HUDEP-2 (cell line): Measurements from ENCODE around the gene VEGFA.

ENCODE experiments used
- DNase-seq, 76 experiments: peaks; one replicate each; lab custom pipeline; 2025; ENCODE audit not compliant: unreplicated experiment in 76 of 76; lab: John Stamatoyannopoulos, UW

The VEGFA gene

DNA sequence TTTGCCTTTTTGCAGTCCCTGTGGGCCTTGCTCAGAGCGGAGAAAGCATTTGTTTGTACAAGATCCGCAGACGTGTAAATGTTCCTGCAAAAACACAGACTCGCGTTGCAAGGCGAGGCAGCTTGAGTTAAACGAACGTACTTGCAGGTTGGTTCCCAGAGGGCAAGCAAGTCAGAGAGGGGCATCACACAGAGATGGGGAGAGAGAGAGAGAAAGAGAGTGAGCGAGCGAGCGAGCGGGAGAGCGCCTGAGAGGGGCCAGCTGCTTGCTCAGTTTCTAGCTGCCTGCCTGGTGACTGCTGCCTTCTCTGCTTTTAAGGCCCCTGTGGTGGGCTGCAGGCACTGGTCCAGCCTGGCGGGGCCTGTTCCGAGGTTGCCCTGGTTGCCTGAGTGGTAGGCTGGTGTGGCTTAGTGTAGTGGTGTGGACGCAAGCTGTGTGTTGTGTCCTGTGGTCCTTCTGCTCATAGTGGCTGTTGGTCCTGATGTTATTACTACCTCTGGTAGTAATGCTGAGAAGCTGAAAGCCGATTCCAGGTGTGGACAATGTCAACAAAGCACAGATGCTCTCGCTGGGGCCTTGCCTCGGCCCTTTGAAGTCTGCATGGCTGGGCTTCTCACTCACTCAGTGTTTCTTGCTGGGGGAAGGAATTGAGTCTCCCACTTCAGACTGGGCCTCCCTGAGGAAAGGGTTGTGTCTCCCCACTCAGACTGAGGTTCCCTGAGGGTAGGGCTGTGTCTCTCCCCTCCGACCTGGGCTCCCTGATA is 12.1 kb downstream of the VEGFA start:
- DNase-seq: no peak

DNA sequence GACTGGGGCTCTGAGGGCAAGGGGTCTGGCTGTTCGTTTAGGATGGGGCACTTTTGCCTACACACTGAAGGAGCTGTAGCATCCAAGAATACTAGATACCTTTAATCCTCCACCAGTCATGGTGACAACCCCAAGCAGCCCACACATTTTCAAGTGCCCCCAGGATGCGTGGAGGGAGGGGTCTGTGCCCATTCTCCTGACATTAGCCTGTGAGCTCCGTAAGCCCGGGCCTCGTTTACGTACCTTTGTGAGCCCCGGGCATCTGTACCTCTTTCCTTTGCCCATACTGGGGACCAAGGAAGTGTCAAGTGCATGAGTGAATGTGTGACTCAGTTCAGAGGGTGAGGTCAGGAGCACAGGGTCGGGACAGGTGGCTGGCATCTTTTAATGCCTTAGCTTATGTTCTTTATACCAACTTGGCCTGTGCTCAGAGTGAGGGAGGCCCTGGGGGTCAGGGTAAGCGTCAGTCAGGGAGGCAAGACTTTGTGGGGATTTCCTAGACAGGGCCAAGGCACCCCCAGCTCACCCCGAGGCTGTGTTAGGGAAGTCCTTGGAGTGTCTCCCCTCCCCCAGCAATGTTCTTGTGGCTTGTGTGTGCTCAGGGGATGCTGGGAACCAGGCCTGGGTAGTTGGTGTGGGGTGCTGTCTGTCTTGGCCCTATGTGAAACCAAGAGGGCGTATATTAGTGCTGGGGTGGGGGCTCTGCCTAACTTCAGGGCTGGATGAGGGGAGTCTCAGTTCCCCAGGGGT is 12.9 kb downstream of the VEGFA start:
- DNase-seq: no peak

DNA sequence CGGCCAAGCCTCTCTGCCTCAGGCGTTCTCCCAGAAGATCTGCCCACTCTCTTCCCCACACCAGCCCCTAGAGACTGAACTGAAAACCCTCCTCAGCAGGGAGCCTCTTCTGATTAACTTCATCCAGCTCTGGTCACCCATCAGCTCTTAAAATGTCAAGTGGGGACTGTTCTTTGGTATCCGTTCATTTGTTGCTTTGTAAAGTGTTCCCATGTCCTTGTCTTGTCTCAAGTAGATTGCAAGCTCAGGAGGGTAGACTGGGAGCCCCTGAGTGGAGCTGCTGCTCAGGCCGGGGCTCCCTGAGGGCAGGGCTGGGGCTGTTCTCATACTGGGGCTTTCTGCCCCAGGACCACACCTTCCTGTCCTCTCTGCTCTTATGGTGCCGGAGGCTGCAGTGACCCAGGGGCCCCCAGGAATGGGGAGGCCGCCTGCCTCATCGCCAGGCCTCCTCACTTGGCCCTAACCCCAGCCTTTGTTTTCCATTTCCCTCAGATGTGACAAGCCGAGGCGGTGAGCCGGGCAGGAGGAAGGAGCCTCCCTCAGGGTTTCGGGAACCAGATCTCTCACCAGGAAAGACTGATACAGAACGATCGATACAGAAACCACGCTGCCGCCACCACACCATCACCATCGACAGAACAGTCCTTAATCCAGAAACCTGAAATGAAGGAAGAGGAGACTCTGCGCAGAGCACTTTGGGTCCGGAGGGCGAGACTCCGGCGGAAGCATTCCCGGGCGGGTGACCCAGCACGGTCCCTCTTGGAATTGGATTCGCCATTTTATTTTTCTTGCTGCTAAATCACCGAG is 14.2 kb downstream of the VEGFA start:
- no peak for DNase-seq

DNA sequence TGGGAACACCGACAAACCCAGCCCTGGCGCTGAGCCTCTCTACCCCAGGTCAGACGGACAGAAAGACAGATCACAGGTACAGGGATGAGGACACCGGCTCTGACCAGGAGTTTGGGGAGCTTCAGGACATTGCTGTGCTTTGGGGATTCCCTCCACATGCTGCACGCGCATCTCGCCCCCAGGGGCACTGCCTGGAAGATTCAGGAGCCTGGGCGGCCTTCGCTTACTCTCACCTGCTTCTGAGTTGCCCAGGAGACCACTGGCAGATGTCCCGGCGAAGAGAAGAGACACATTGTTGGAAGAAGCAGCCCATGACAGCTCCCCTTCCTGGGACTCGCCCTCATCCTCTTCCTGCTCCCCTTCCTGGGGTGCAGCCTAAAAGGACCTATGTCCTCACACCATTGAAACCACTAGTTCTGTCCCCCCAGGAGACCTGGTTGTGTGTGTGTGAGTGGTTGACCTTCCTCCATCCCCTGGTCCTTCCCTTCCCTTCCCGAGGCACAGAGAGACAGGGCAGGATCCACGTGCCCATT is 15.3 kb downstream of the VEGFA start:
- no peak for DNase-seq

DNA sequence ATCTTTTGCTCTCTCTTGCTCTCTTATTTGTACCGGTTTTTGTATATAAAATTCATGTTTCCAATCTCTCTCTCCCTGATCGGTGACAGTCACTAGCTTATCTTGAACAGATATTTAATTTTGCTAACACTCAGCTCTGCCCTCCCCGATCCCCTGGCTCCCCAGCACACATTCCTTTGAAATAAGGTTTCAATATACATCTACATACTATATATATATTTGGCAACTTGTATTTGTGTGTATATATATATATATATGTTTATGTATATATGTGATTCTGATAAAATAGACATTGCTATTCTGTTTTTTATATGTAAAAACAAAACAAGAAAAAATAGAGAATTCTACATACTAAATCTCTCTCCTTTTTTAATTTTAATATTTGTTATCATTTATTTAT is 15.9 kb downstream of the VEGFA start:
- DNase-seq: no peak

DNA sequence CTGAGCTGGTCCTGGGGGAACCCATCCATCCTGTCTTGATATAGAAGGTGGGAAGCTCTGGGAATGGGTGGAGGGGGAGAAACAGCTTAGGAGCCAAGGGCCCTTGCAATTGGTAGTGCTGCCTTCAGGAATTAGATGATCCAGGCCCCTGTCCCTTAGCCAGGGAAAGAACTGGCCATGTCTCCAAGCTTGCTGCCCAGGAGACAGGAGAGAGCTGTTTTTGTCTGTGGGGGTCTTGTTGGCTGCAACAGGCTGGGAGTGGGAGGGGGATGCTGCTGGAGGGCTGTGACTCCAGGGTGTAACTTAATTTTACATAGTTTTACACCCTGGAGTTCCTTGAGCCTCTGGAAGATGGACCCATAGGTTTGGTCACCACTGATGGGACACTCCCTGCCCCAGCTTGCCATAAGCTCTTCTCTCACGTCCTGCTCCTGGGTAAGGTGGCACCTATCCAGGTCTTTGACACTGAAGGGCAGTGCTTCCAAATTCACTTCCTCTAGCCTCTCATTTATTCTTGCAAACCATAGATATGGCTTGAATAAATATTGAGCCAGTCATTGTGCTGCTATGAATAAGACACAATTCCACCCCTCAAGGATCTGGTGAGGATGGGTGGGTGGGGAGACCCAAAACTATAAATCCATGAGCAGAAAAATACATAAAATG is 16.8 kb downstream of the VEGFA start:
- DNase-seq: peak in 18 of 76 experiments; percentile 11 to 49 (median 32)

DNA sequence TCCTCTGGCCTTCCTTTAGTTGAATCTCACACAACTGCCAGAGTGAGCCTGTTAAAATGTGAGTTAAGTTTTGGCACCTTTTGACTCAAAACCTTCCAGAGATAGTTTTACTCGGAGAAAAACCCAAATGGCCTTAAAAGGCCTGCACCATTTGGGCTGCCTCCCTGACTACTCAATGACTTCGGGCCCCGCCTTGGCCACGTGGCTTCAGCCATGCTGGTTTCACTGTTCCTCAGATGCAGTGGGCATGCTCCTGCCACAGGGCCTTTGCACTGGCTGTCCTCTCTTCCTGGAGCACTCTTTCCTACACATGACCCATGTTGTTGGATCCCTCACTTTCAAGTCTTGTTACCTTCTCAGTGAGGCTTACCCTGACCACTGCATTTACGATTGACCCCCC is 18.3 kb downstream of the VEGFA start:
- DNase-seq: peak in 6 of 76 experiments; percentile 11 to 32 (median 28)

DNA sequence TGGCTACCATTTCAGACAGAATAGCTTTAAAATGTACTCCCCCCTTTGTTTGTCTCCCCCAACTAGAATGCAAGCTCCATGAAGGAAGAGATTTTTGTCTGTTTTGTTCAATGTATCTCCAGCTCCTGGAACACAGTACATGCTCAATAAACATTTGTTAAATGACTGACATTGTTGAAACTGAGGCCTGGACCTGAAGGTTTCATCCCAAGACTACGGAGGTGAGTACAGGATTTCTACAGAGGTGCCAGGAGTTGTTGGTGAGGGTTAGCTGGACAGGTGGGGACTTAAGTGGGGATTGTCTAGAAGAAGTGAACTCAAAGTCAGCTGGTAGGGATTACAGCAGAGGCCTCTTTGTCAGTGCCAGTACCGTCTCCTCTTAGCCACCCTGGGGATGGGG is 19.4 kb downstream of the VEGFA start:
- DNase-seq: no peak

DNA sequence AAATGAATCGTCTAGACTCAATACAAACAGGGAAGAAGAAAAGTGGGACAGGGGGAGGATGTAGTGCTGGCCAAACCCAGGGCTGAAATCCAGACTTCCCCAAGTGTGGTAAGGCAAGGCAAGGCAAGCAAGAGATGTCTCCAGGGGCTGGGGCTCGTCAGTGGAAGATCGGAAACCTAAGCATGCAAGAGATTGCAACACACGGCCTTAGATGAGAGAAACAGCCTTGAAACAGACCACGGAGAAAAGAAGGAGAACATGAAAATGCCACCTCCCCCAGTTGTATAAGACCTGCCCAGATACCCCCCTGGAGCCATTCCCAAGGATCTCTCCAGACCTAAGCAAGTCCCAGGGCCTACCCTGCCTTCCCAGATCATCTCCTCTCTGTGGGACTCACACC is 20.0 kb downstream of the VEGFA start:
- DNase-seq: no peak

DNA sequence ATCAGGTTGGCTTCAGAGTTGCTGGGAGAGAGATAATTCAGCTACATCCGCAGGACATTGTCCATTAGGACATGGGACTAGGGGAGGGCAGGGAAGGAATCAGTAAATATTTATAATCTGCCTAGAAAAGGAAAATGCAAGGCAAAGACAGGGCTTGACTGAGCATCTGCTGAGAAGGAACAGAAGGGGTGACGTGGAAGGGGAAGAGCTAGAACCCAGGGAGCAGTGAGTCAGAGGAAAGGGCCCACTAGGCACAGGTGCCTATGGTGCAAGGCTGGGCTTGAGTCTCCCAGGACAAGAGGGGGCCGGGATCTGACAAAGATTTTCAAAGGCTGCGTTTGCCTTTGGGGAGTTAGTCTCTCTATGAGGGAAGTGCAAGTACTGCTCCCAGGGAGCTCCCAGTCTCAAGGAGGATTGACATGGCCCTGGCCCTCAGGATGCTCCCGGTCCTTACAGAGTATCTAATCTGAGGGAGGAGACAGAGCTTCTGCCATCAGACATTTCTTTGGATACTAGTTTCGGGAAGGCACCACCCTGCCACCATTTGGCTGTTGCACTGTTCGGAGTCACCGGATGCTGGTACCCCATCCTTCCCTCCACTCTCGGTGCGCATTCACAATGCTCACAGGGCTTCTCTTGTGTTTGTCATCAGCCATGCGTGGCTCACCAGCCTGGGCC is 21.9 kb downstream of the VEGFA start:
- no peak for DNase-seq

DNA sequence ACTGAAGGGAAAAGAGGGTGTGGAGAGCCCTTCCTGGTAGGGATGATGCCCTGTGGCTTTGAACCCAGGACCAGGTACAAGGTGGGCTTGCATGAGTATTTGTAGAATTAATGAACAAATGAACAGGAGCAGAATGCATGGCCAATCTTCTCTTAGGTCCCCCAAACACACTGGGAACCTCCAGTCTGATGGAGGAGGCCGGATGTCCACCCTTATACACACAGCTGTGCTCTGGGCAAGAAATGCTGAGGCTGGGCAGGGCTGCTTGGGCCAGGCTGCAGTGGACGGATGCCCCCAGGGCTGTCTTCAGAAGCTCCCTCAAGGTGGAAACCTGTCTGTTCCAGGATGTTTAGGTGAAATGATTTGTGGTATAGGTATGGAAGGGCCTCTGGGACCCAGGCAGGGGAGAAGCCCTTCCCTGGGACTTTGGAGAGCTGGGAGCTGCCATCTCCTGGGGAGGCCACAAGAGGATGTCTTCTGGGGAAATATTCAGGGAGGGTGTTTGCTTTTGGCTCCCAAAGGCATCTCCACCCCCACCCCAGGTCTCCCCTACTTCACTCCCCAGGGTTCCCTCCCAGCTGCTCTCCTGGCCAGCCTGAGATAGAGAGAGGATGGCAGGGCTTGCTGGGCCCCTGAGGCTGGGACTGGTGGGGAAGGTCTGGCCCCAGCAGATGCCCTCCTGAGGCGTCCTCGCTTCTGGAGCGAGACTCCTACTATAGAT is 23.3 kb downstream of the VEGFA start:
- DNase-seq: no peak

DNA sequence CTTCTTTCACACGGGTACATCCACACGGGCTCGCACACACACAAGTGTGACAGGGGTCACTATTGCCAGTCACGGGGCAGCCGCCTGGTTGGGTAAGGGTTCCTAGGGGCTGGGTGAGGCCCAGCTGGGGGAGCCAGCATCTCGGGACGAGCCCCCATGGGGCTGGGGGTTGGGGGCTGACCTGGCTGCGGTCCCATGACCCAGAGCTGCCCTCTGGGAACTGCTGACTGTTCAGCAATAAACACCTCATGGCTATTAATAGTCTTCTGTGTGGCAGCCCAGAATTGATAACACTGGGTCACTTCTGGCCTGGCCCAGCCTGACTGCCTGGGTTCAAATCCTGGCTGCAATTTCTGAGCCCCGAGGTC is 23.8 kb downstream of the VEGFA start:
- DNase-seq: no peak

DNA sequence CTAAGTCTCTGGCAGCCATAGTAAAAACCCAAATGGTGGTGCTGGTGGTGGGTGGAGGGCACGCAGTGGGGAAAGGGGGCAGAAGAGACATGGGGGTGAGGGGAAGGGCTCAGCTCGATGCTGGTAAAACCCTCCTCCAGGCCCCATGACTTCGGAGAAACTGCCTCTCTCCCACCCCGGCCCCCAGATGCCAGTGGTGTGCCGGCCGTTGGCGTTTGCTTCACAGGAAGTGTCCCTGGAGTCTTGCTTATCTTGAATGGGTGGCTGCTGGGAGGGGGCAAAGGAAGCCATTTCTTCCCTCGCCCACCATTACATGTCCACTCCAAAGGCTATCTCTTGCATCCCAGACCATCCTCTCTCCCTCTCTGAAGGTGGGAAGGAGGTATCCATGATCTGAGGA is 25.4 kb downstream of the VEGFA start:
- DNase-seq: no peak

DNA sequence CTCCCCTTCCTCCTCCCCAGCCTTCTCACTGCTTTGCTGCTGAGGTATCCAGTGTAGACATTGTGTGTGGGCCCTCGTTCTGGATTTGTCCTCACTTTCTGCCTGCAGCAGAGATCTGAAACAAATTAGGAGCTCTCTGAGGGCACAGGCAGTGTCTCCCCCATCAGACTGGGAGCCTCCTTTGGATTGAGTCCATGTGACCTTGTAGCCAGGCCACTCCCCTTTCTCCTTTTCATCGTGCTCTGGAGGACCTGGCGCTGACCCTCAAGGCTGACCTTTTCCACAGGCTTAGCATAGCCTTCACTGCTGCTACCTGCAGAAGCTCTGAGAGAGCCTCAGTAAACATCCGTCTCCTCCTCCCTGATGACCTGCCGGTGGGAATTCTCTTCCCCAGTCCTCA is 26.2 kb downstream of the VEGFA start:
- no peak for DNase-seq

DNA sequence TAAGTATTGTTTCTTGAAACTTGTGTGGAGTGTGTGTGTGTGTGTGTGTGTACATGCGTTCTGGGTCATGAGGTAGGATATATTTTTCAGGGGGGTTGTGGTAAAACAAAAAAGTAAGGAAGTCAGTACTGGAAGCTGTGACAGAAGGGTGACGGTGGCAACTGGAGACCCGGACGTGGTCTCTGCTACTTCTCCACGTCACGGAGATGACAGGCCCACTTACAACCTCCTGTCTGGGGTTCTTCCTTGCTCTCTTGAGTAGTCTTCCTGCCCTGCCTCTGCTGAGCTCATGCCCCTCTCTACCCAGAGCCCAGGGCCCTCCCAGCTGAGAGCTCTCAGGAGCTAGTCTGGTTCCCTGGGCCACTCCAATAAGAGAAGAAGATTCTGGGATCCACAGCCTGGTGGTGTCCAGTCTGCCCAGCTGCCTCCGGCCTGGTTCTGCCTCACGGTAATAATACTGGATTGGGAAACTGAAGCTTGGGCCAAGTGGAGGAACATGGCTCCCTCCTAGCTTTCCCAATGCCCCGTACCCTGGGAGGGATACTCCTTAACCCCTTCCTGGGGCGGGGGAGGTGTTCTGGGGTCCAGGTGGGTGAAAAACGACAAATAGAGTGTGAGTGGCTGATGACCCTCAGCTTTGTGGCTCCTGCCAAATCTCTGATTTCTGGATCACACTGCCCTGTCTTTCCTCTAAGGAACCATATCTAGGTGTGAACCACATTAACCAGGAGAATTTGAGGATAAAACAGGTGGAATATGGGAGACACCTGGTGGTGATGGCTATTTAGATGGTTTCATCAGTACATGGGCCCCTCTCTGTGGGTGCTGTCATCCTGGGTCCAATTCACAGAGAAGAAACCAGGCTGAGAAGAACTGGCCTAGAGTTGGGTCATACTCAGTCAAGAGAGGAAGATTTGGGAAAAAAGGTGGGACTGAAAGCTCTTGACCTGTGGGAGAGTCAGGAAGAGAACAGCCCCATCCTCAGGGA is 27.2 kb downstream of the VEGFA start:
- no peak for DNase-seq

DNA sequence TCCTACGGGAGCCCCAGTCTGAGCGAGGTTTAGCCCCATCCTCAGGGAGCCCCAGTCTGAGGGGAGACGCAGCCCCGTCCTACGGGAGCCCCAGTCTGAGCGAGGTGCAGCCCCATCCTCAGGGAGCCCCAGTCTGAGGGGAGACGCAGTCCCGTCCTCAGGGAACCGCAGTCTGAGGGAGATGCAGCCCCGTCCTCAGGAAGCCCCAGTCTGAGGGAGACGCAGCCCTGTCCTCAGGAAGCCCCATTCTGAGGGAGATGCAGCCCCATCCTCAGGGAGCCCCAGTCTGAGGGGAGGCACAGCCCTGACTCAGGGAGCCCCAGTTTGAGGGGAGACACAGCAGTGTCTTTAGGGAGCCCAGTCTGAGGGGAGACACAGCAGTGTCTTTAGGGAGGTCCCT is 27.9 kb downstream of the VEGFA start:
- DNase-seq: no peak

DNA sequence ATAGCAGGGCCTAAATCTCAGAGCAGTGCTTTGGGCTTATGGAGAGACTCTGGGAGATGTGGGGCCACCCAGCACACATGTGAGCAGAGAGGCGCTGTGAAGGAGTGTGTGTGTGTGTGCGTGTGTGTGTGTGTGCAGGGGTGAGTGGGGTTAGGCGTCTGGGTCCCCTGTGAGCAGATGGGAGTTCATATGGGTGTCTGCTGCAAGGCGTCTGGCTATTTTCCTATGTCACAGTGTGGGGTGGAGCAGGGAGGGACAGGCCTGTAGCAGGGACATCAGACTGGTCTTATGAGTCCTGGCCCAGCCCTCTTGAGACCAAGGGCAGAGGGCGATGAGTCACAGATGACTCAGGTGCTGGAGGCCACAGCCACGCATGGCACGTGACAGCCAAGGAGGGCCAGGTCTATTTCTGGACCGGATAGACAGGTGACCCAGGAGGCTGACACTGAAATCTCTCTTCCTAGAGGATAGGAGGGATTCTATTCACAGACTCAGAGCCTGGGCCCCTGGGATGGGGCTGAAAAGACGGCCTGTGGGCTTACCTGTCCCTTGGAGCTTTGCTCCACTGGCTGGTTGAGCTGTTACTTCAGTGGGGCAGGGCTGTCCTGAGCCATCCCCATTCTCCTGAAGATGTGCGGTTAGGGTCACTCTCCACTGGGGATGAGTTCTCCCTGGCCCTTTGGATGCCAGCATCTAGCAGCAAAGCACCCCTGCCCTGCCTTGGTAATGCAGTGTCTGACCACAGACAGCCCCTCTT is 28.9 kb downstream of the VEGFA start:
- peak in 62 of 76 experiments; percentile 21 to 88 (median 58) for DNase-seq
